GM18517 (cell line): ENCODE results near the gene PARP12.

ENCODE experiments used
- ATAC-seq: cut with Tn5 transposase; IDR thresholded peaks from one replicate; pipeline ENCODE4 v1.9.1; 2021; ENCODE audit warnings: mild to moderate bottlenecking, moderate library complexity; ENCODE audit not compliant: unreplicated experiment

Gene PARP12

GRCh38 chr7:139992353-139993044 lies 70.3 kb downstream of the PARP12 start:
- ATAC-seq: no peak

DNA sequence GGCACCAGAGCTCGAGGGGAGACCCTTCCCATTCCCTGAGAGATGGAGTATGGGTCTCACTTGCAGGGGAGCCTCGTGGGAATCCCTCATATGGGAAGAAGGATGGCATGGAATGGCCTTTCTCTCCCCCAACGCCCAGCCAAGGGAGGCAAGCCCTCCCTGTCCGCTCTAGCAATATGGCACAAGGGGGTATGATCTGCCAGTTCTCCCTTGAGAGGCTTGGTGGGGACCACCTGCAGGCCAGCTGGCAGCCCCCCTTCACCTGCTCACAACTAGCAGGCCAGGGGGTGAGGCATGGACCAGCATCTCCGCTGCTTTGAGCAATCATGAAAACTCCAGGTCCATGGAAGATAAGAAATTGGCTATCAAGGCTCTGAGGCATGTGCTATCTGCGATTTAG lies 70.8 kb downstream of the PARP12 start:
- ATAC-seq: no peak

DNA sequence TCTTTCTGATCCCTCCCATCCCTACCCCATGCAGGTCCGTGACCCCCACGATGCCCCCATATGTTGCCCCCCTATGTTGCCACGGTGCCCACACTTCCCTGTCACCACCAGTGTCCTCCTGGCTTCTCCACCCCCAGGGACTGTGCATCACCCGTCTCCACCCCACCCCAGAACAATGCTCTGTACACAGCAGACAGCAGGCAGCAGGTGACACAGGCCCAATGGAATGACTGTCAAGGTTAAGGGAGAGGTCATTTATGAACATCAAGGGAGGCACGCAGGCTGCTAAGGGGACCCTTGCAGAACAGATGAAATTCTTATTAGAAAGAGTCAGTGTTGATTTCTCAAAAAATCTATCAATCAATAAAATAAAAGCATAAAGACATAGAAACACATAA lies 71.5 kb downstream of the PARP12 start:
- no peak for ATAC-seq

DNA sequence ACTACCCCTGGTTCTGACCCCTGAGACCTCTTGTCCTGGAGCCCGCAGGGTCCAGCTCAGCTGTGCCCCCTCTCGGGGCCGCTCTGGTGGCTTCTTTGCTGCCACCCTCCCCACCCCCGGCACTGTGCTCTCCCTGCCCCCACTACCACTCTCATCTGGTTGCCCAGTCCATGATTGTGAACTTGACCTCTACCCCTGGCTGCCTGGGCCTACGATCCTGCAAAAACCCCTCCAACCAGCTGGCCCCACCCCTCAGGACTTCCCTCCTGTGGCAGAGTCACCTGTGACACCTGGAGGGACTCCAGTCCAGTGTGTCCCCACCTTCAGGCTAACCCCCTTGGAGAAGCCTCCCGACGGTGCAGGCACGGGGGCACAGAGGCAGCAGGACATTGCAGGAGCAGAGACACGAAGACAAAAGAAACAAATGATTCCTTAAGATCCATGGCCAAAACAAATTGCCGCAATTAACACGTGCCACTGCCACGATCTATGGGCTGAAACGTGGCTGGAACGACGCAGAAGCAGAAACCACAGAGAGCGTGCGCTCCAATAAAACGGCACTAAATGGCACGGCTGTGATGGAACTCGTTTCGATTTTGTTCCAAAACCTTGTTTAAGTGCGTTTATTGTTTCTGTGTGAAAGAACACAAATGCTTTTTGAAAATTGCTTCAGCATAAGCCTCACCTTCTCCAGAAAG lies 72.0 kb downstream of the PARP12 start:
- no peak for ATAC-seq

GRCh38 chr7:139990142-139990535 lies 72.6 kb downstream of the PARP12 start:
- ATAC-seq: no peak

- ATAC-seq: no peak
Observed at GRCh38 chr7:139989366-139990141, 73.2 kb downstream of the PARP12 start.

GRCh38 chr7:139987691-139988516 lies 74.8 kb downstream of the PARP12 start:
- no peak for ATAC-seq

- ATAC-seq: no peak
Observed at GRCh38 chr7:139985811-139986210, 76.9 kb downstream of the PARP12 start.

DNA sequence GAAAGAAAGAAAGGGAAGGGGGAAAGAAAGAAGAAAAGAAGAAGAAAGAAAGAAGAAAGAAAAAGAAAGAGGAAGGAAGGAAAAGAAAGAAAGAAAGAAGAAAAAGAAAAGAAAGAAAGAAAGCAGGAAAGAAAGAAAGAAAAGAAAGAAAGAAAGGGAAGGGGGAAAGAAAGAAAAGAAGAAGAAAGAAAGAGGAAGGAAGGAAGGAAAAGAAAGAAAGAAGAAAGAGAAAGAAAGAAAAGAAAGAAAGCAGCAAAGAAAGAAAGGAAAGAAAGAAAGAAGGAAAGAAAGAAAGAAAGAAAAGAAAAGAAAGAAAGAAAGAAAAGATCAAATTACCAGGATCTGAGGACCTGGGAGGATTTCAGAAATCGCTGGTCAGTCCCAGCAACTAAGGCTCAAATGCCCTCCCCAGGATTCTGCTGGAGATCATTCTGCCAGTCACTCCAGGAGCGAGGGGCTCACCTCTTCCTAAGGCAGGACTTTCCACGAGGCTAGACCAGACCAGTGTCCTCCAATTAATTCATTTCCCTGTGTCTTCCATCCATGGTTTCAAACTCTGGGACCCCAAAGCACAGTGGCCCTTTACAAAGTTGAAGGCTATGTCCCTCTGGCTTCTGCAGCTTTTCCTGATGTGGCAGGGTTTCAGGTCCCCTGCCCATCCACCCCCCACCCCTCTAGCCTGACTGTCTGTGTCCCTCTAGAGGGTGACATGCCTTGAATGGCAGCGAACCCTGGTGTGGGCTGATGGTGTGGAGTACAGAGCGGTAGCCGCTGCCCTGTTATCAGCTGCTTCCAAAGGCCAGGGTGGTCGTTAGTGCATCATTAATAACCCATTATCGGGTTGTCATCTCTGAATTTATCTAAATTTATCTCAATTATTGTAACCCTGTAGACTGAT lies 77.9 kb downstream of the PARP12 start:
- no peak for ATAC-seq

- ATAC-seq: no peak
Observed at GRCh38 chr7:139982927-139983920, 79.5 kb downstream of the PARP12 start.

DNA sequence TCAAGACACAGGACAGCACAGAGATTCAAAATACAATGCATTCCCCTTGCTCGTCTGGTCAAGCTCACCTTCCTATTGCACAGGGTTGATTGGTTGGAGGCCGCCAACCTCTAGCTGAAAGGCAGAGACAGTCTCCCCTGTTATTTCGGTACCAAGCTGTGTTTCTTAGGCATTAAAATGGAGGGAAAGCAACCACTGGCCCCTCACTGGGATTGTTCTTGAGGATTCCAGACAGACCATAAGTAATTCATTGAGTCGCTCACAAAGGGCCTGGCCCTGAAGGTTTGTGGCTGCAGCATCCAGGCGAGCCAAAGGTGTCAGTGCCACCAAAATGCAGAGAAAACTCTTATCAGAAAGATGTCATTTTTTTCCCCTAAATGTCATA lies 81.2 kb downstream of the PARP12 start:
- no peak for ATAC-seq

GRCh38 chr7:139976838-139977656 lies 85.7 kb downstream of the PARP12 start:
- ATAC-seq: no peak

- no peak for ATAC-seq
Observed at GRCh38 chr7:139976055-139976837, 86.5 kb downstream of the PARP12 start.

DNA sequence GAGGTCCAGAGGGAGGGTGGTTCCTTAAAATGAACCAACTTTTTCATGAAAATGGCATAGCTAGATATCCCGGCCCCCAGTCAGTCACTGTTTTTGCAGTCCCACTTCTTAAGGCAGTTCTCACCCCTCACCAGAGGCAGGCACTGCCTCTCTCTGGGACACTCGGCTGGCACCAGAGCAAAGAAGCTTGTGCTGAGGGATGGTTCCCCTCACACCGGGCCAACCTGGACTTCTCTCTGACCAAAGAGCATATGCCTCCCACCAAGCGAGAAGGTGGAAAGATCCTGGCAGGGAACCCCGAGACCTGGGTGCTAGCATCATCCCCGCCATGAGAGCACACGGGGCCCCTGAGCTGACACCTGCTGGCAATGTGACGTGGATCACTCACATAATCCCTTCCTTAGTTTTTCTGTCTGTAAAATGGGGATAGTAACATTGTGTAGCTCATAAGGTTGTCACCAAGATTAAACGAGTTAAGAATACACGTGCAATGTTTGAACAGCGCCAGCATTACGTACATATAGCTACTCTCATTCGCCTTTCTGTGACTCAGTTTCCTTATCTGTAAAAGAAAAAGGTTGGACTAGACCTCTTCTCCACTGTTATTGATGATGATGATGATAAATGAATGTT lies 88.5 kb downstream of the PARP12 start:
- no peak for ATAC-seq
